ENCODE results near the gene UNC5CL.

- TF ChIP-seq CTCF (IDR thresholded peaks at IDR 0.05) (no peak), POLR2AphosphoS5 (IDR thresholded peaks at IDR 0.05) (no peak), EP300 (IDR thresholded peaks at IDR 0.05) (no peak)
These were observed 22.2 kb upstream of the UNC5CL start for GRCh38 chr6:41061196-41061726.

All from gastroesophageal sphincter (tissue), 3 donors.